SU-DHL-6 (cell line): ENCODE data around the gene FREY1.

ENCODE experiments used
- CTCF ChIP-seq: fragments of 200-600 bp; sonication (generic); IDR thresholded peaks from one replicate; pipeline ENCODE4 v1.5.1; 2017; ENCODE audit warnings: antibody characterized with exemption, mild to moderate bottlenecking, low read length, moderate library complexity; ENCODE audit not compliant: insufficient read depth, poor library complexity, severe bottlenecking
- EZH2phosphoT487 ChIP-seq: fragments of 200-600 bp; sonication (generic), shearing (Covaris generic); conservative IDR thresholded peaks from 2 replicates; pipeline ENCODE4 v1.6.1; 2018; ENCODE audit warnings: mild to moderate bottlenecking, antibody characterized with exemption, low read length, moderate library complexity, mixed read lengths

GRCh38 chr11:45890886-45891550, 16.1 kb downstream of the FREY1 start:
- no peak for TF ChIP-seq CTCF
- TF ChIP-seq EZH2phosphoT487: no peak
